SK-N-SH (cell line): Measurements from ENCODE around the gene GASK1A. TPM values are rescaled to one million over a fixed set of nuclear protein-coding genes. Genes with fewer than 3 reads are reported as not detected.

ENCODE experiments used
- CTCF ChIA-PET: fragments of 300-600, 350-600 bp; formaldehyde crosslinking; extraction: SDS; loops from one replicate; lab custom pipeline; 2021; lab: Yijun Ruan, JAX
- POLR2A ChIA-PET: fragments of 350-600 bp; sonication (Branson Sonifier 250); formaldehyde crosslinking; extraction: SDS; loops from one replicate; lab custom pipeline; 2020; ENCODE audit warnings: antibody characterized with exemption, inconsistent platforms; lab: Yijun Ruan, JAX
- DNase-seq: peaks from one replicate; pipeline ENCODE4 v3.0.0; 2012
- H2AFZ ChIP-seq: fragments of 200-600 bp; sonication (generic); 2 replicates; pipeline ENCODE4 v1.8.1; 2016; ENCODE audit warnings: antibody characterized with exemption, mild to moderate bottlenecking, low read depth
- H3F3A ChIP-seq: fragments of 200-600 bp; sonication (generic); replicated peaks from 2 replicates; pipeline ENCODE3; 2016; ENCODE audit warnings: antibody characterized with exemption, mild to moderate bottlenecking; ENCODE audit not compliant: insufficient read depth
- H3K27ac ChIP-seq, 2 experiments: fragments of 200-500 bp in 1 of 2; fragments of 200-600 bp in 1 of 2; sonication (Bioruptor generic) in 1 of 2; sonication (generic), shearing (Covaris generic) in 1 of 2; 2 replicates each; pipeline versions ENCODE4 v1.5.1 to v1.6.1; 2014 to 2016; ENCODE audit warnings: low read depth in 2 of 2, inconsistent platforms in 1 of 2, low read length in 1 of 2, mild to moderate bottlenecking in 1 of 2, mixed read lengths in 1 of 2
- H3K27me3 ChIP-seq: fragments of 200-600 bp; sonication (generic), shearing (Covaris generic); 2 replicates; pipeline ENCODE4 v1.6.1; 2016; ENCODE audit warnings: mixed run types; ENCODE audit not compliant: insufficient read depth
- H3K36me3 ChIP-seq, 2 experiments: fragments of 200-500 bp in 1 of 2; fragments of 200-600 bp in 1 of 2; sonication (Bioruptor generic) in 1 of 2; sonication (generic) in 1 of 2; replicated peaks in 1 of 2; 2 replicates each; pipeline versions ENCODE3 to v1.5.1; 2014 to 2016; ENCODE audit warnings: low read length in 1 of 2, mild to moderate bottlenecking in 1 of 2; ENCODE audit not compliant: insufficient read depth in 2 of 2, control insufficient read depth in 1 of 2
- H3K4me1 ChIP-seq, 2 experiments: fragments of 200-500 bp in 1 of 2; fragments of 200-600 bp in 1 of 2; sonication (Bioruptor generic) in 1 of 2; sonication (generic), shearing (Covaris generic) in 1 of 2; 2 replicates each; pipeline versions ENCODE4 v1.5.1 to v1.6.1; 2014 to 2016; ENCODE audit warnings: low read depth in 1 of 2, low read length in 1 of 2, mixed run types in 1 of 2; ENCODE audit not compliant: insufficient read depth in 2 of 2, control insufficient read depth in 1 of 2
- H3K4me2 ChIP-seq: fragments of 200-600 bp; sonication (generic), shearing (Covaris generic); 2 replicates; pipeline ENCODE4 v1.6.1; 2017; ENCODE audit warnings: mixed run types
- H3K4me3 ChIP-seq, 2 experiments: fragments of 200-500 bp in 1 of 2; fragments of 200-600 bp in 1 of 2; sonication (Bioruptor generic) in 1 of 2; sonication (generic), shearing (Covaris generic) in 1 of 2; 2 replicates each; pipeline versions ENCODE4 v1.5.1 to v1.8.1; 2014 to 2016; ENCODE audit warnings: low read depth in 2 of 2, inconsistent platforms in 1 of 2, low read length in 1 of 2, mild to moderate bottlenecking in 1 of 2, mixed read lengths in 1 of 2, moderate library complexity in 1 of 2
- H3K79me2 ChIP-seq: fragments of 200-600 bp; sonication (generic); 2 replicates; pipeline ENCODE4 v1.8.1; 2017; ENCODE audit warnings: mild to moderate bottlenecking; ENCODE audit not compliant: insufficient read depth
- H3K9ac ChIP-seq: fragments of 200-600 bp; sonication (generic); 2 replicates; pipeline ENCODE4 v1.6.1; 2017; ENCODE audit warnings: mixed run types
- H3K9me2 ChIP-seq: fragments of 200-600 bp; sonication (generic); 2 replicates; pipeline ENCODE4 v1.6.1; 2017; ENCODE audit warnings: mixed run types
- H3K9me3 ChIP-seq: fragments of 200-600 bp; sonication (generic); 2 replicates; pipeline ENCODE4 v1.6.1; 2017; ENCODE audit warnings: mixed run types, mild to moderate bottlenecking, moderate library complexity
- H4K20me1 ChIP-seq: fragments of 200-600 bp; sonication (generic); 2 replicates; pipeline ENCODE4 v1.6.1; 2017; ENCODE audit warnings: mild to moderate bottlenecking, mixed run types; ENCODE audit not compliant: insufficient read depth
- CTCF ChIP-seq: fragments of 200-600 bp; sonication (generic); IDR thresholded peaks from 2 replicates; pipeline ENCODE4 v1.6.1; 2017; ENCODE audit warnings: antibody characterized with exemption, mild to moderate bottlenecking, moderate library complexity
- EP300 ChIP-seq, 2 experiments: IDR thresholded peaks; 2 replicates each; pipeline versions ENCODE4 v1.4.0 to v1.6.1; 2012; ENCODE audit warnings: borderline replicate concordance in 1 of 2, low read depth in 1 of 2, low read length in 1 of 2
- FOSL2 ChIP-seq: IDR thresholded peaks from 2 replicates; pipeline ENCODE4 v1.4.0; 2012; ENCODE audit warnings: low read depth, mild to moderate bottlenecking, moderate library complexity, borderline replicate concordance
- FOXM1 ChIP-seq: IDR thresholded peaks from 2 replicates; pipeline ENCODE4 v1.4.0; 2012; ENCODE audit warnings: low read depth, mild to moderate bottlenecking
- GABPA ChIP-seq: IDR thresholded peaks from 2 replicates; pipeline ENCODE4 v1.4.0; 2012; ENCODE audit warnings: low read depth, mild to moderate bottlenecking
- GATA2 ChIP-seq: sonication (generic); formaldehyde crosslinking; IDR thresholded peaks from 2 replicates; pipeline ENCODE4 v1.5.0; 2020; ENCODE audit warnings: mild to moderate bottlenecking, missing genetic modification reagents
- IRF3 ChIP-seq: fragments of 150-350 bp; IDR thresholded peaks from 2 replicates; pipeline ENCODE4 v1.6.1; 2016; ENCODE audit warnings: mild to moderate bottlenecking, low read depth, low read length
- MAX ChIP-seq: IDR thresholded peaks from 2 replicates; pipeline ENCODE4 v1.4.0; 2012; ENCODE audit warnings: low read depth
- MEF2A ChIP-seq: IDR thresholded peaks from 2 replicates; pipeline ENCODE4 v1.4.0; 2012; ENCODE audit warnings: low read depth, borderline replicate concordance
- MXI1 ChIP-seq: IDR thresholded peaks from 2 replicates; pipeline ENCODE4 v1.6.1; 2012; ENCODE audit warnings: mild to moderate bottlenecking, low read depth, low read length, improper control_type of control experiment
- NFIC ChIP-seq: IDR thresholded peaks from 2 replicates; pipeline ENCODE4 v1.4.0; 2012; ENCODE audit warnings: borderline replicate concordance
- POLR2AphosphoS5 ChIP-seq: IDR thresholded peaks from 2 replicates; pipeline ENCODE4 v1.6.1; 2012; ENCODE audit warnings: low read depth, low read length
- RAD21 ChIP-seq: IDR thresholded peaks from 2 replicates; pipeline ENCODE4 v1.6.1; 2012; ENCODE audit warnings: mild to moderate bottlenecking, low read length
- RCOR1 ChIP-seq: fragments of 150-350 bp; IDR thresholded peaks from 2 replicates; pipeline ENCODE4 v1.6.1; 2017; ENCODE audit warnings: antibody characterized with exemption, low read length
- REST ChIP-seq: IDR thresholded peaks from 2 replicates; pipeline ENCODE4 v1.6.1; 2012; ENCODE audit warnings: mild to moderate bottlenecking, low read depth, low read length, moderate library complexity
- SIN3A ChIP-seq: IDR thresholded peaks from 2 replicates; pipeline ENCODE4 v1.6.1; 2012; ENCODE audit warnings: low read depth, mild to moderate bottlenecking, low read length, moderate library complexity, borderline replicate concordance
- SMC3 ChIP-seq: IDR thresholded peaks from 2 replicates; pipeline ENCODE4 v1.6.1; 2012; ENCODE audit warnings: low read depth, low read length, improper control_type of control experiment
- TEAD4 ChIP-seq: IDR thresholded peaks from 2 replicates; pipeline ENCODE4 v1.4.0; 2012; ENCODE audit warnings: mild to moderate bottlenecking, borderline replicate concordance; ENCODE audit not compliant: insufficient read depth
- USF2 ChIP-seq: fragments of 150-350 bp; IDR thresholded peaks from 2 replicates; pipeline ENCODE4 v1.6.1; 2017; ENCODE audit warnings: antibody characterized with exemption, low read length, low read depth, borderline replicate concordance
- YY1 ChIP-seq: IDR thresholded peaks from 2 replicates; pipeline ENCODE4 v1.4.0; 2012; ENCODE audit warnings: low read depth, mild to moderate bottlenecking
- WGBS: methylation state at CpG from one replicate; pipeline ENCODE4 v1.1.6; 2017; ENCODE audit warnings: low lambda C conversion rate; 5-methylcytosine and 5-hydroxymethylcytosine counted together
- polyA plus RNA-seq, 3 experiments: library from polyadenylated mRNA; depleted of rRNA; stranded (reverse); fragments of >200 nt; gene quantifications; 2 replicates each; pipeline ENCODE4 v1.2.3, GENCODE V29; 2012

Gene GASK1A
- polyA plus RNA-seq, 1 of the 3 experiments (the other 2 are of a cell fraction): not detected

- Histone ChIP-seq H3K79me2 (no peaks in the 10 kb centered on the region), H4K20me1 (no peaks in the 10 kb centered on the region), H3K4me3 (no peak overlapping the region), H3F3A (no peaks in the 10 kb centered on the region), H3K9me3 (no peaks in the 10 kb centered on the region), H3K9me2 (no peaks in the 10 kb centered on the region), H3K27me3 (no peaks in the 10 kb centered on the region), H3K4me2 (no peak overlapping the region), H3K27ac (no peak overlapping the region), H3K4me1 (no peaks in the 10 kb centered on the region; a peak in 1 of 4 replicates), H2AFZ (no peak overlapping the region), H3K36me3 (no peaks in the 10 kb centered on the region), H3K9ac (no peak overlapping the region)
- WGBS: 11% methylated on average over 4 of the region's 5 CpGs
- ChIA-PET POLR2A (no interaction called here), CTCF (interaction anchor here (0.6 to 1.1 kb wide), 2 partner anchors 74 to 88 kb away, joined by 3 to 4 read pairs; no protein-coding TSS in a partner anchor)
- TF ChIP-seq TEAD4: no peak
- TF ChIP-seq NFIC: no peak
- no peak for TF ChIP-seq SMC3
- no peak for TF ChIP-seq REST
- no peak for TF ChIP-seq RCOR1
- no peak for TF ChIP-seq USF2
- no peak for TF ChIP-seq SIN3A
- no peak for TF ChIP-seq MEF2A
- TF ChIP-seq FOSL2: no peak
- no peak for TF ChIP-seq IRF3
- TF ChIP-seq FOXM1: no peak
- no peak for TF ChIP-seq GATA2 (CRISPR knock-in tag)
- no peak for TF ChIP-seq EP300 (IDR thresholded peaks at IDR 0.05; ENCODE audit: borderline replicate concordance in 1 of 2, low read depth in 1 of 2, low read length in 1 of 2)
- no peak for TF ChIP-seq POLR2AphosphoS5
- no peak for TF ChIP-seq RAD21
- no peak for TF ChIP-seq CTCF
- TF ChIP-seq GABPA: no peak
- TF ChIP-seq MAX: no peak
- TF ChIP-seq YY1: no peak
- TF ChIP-seq MXI1: no peak
- no peak for DNase-seq
Observed at GRCh38 chr3:43035801-43036365, 56.8 kb downstream of the GASK1A start.
